Measurements from ENCODE around the gene SLC66A3. TPM values are rescaled to one million over a fixed set of nuclear protein-coding genes. Genes with fewer than 3 reads are reported as not detected.

The SLC66A3 gene
- total and polyA plus RNA-seq, 2 donors (not counting 1 experiment from before 2014, with no cell fraction given): 23.7 to 32.4 TPM

DNA sequence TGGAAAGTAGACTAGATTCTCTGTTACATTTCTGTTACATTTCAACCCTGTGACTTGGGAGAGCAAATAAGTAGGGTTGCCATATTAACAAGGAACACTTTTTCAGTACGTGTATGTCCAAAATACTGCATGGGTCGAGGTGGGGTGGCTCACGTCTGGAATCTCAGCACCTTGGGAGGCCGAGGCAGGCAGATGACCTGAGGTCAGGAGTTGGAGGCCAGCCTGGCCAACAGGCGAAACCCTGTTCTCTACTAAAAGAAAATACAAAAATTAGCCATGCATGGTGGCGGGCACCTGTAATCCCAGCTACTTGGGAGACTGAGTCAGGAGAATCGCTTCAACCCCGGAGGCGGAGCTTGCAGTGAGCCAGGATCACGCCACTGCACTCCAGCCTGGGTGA, 11.2 kb downstream of the SLC66A3 start:
- H3K4me3 ChIP-seq (ENCODE audit: control extremely low read depth in 1 of 5, extremely low read depth in 1 of 5, insufficient read depth in 1 of 5, low read depth in 2 of 5, low read length in 4 of 5): no peak overlapping the region
- no peak overlapping the region for H3K27ac ChIP-seq (ENCODE audit: low read length in 2 of 2)
- ATAC-seq (ENCODE audit: low read depth): no peak
- H3K9ac ChIP-seq (ENCODE audit: low read length): no peak overlapping the region
- no peaks in the 10 kb centered on the region for H3K4me1 Mint-ChIP-seq
- WGBS (ENCODE audit: insufficient coverage): 91% methylated on average over 8 of the region's 10 CpGs
- no peak overlapping the region for H2AFZ ChIP-seq (ENCODE audit: insufficient read depth, low read depth, low read length, poor library complexity, severe bottlenecking)
- H3K27me3 ChIP-seq (replicated peaks in 1 of 4; ENCODE audit: control extremely low read depth in 1 of 4, control insufficient read depth in 3 of 4, insufficient read depth in 4 of 4, low read length in 3 of 4): no peaks in the 10 kb centered on the region
- CTCF ChIA-PET: no interaction called here
- no peak overlapping the region for H3K4me3 Mint-ChIP-seq
- H3K9me3 Mint-ChIP-seq (ENCODE audit: insufficient read depth): no peaks in the 10 kb centered on the region
- POLR2A ChIA-PET: no interaction called here
- intact Hi-C loops (cut with micrococcal nuclease): no loop called here
- H4K20me1 ChIP-seq (ENCODE audit: control insufficient read depth, insufficient read depth, low read length, poor library complexity, severe bottlenecking): no peaks in the 10 kb centered on the region
- H3K79me2 ChIP-seq (ENCODE audit: control insufficient read depth, insufficient read depth, low read length): no peaks in the 10 kb centered on the region
- H3K27me3 Mint-ChIP-seq: no peaks in the 10 kb centered on the region
- peaks cover 0 to under 1% of the 10 kb centered on the region in 2 donors for H3K4me1 ChIP-seq (ENCODE audit: control insufficient read depth in 2 of 2, insufficient read depth in 2 of 2, low read length in 2 of 2)
- no peak for TF ChIP-seq EZH2 (IDR thresholded peaks at IDR 0.05; ENCODE audit: borderline replicate concordance, insufficient read depth, low read depth, low read length, poor library complexity, severe bottlenecking)
- TF ChIP-seq, protein P1, sequence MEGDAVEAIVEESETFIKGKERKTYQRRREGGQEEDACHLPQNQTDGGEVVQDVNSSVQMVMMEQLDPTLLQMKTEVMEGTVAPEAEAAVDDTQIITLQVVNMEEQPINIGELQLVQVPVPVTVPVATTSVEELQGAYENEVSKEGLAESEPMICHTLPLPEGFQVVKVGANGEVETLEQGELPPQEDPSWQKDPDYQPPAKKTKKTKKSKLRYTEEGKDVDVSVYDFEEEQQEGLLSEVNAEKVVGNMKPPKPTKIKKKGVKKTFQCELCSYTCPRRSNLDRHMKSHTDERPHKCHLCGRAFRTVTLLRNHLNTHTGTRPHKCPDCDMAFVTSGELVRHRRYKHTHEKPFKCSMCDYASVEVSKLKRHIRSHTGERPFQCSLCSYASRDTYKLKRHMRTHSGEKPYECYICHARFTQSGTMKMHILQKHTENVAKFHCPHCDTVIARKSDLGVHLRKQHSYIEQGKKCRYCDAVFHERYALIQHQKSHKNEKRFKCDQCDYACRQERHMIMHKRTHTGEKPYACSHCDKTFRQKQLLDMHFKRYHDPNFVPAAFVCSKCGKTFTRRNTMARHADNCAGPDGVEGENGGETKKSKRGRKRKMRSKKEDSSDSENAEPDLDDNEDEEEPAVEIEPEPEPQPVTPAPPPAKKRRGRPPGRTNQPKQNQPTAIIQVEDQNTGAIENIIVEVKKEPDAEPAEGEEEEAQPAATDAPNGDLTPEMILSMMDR (IDR thresholded peaks at IDR 0.05): no peak
- H3K27ac Mint-ChIP-seq: no peak overlapping the region
- no peak for DNase-seq
- no peaks in the 10 kb centered on the region for H3K9me3 ChIP-seq (ENCODE audit: control extremely low read depth in 1 of 3, control insufficient read depth in 2 of 3, insufficient read depth in 1 of 3, low read length in 2 of 3)
- no peak overlapping the region for H3K4me2 ChIP-seq (replicated peaks; ENCODE audit: low read depth, low read length, poor library complexity, severe bottlenecking)
- no peaks in the 10 kb centered on the region for H3K36me3 ChIP-seq (replicated peaks in 1 of 2; ENCODE audit: control extremely low read depth in 1 of 2, control insufficient read depth in 1 of 2, extremely low read depth in 1 of 2, insufficient read depth in 2 of 2, low read length in 1 of 2)

DNA sequence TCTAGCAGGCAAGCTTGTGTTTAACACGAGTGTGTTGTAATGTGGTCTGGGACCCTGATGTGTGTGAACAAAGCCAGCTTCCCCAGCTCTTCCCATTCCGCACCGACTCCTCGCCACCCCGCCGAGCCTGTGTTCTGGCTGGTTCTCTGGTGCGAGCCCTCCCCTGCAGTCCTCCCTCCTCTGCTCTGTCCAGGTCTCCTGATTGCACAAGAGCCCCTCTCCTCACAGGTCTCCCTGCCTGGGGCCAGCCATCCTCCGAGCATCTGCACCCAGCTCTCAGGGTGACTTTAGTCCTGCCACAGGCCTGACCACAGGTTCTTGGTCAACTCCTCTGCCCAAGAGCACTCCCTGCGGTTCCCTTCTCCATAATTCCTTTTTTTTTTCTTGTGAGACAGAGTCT, 13.2 kb downstream of the SLC66A3 start:
- no peak overlapping the region for H3K27ac ChIP-seq (ENCODE audit: low read length in 2 of 2)
- ChIA-PET POLR2A (no interaction called here), CTCF (interaction anchor here (0.7 kb wide), 1 partner anchor 33 kb away, joined by 3 read pairs; no protein-coding TSS in a partner anchor)
- ATAC-seq (ENCODE audit: low read depth) (no peak), DNase-seq (no peak)
- H3K9me3 ChIP-seq (ENCODE audit: control extremely low read depth in 1 of 3, control insufficient read depth in 2 of 3, insufficient read depth in 1 of 3, low read length in 2 of 3): no peaks in the 10 kb centered on the region
- H3K4me1 ChIP-seq (ENCODE audit: control insufficient read depth in 2 of 2, insufficient read depth in 2 of 2, low read length in 2 of 2): no peaks in the 10 kb centered on the region
- no peak overlapping the region for H3K4me3 Mint-ChIP-seq
- H3K27me3 ChIP-seq (replicated peaks in 1 of 4; ENCODE audit: control extremely low read depth in 1 of 4, control insufficient read depth in 3 of 4, insufficient read depth in 4 of 4, low read length in 3 of 4): no peaks in the 10 kb centered on the region
- H2AFZ ChIP-seq (ENCODE audit: insufficient read depth, low read depth, low read length, poor library complexity, severe bottlenecking): no peak overlapping the region
- no peak for TF ChIP-seq EZH2 (IDR thresholded peaks at IDR 0.05; ENCODE audit: borderline replicate concordance, insufficient read depth, low read depth, low read length, poor library complexity, severe bottlenecking)
- TF ChIP-seq, protein P1 (IDR thresholded peaks at IDR 0.05): no peak
- H3K27me3 Mint-ChIP-seq: no peaks in the 10 kb centered on the region
- no peaks in the 10 kb centered on the region for H3K4me1 Mint-ChIP-seq
- H3K79me2 ChIP-seq (ENCODE audit: control insufficient read depth, insufficient read depth, low read length): no peaks in the 10 kb centered on the region
- H4K20me1 ChIP-seq (ENCODE audit: control insufficient read depth, insufficient read depth, low read length, poor library complexity, severe bottlenecking): no peaks in the 10 kb centered on the region
- no peak overlapping the region for H3K4me3 ChIP-seq (ENCODE audit: control extremely low read depth in 1 of 5, extremely low read depth in 1 of 5, insufficient read depth in 1 of 5, low read depth in 2 of 5, low read length in 4 of 5)
- no peaks in the 10 kb centered on the region for H3K9me3 Mint-ChIP-seq (ENCODE audit: insufficient read depth)
- H3K36me3 ChIP-seq (replicated peaks in 1 of 2; ENCODE audit: control extremely low read depth in 1 of 2, control insufficient read depth in 1 of 2, extremely low read depth in 1 of 2, insufficient read depth in 2 of 2, low read length in 1 of 2): no peaks in the 10 kb centered on the region
- 98% methylated on average over 6 of the region's 9 CpGs for WGBS (ENCODE audit: insufficient coverage)
- H3K27ac Mint-ChIP-seq: no peak overlapping the region
- intact Hi-C loops (cut with micrococcal nuclease): no loop called here
- H3K9ac ChIP-seq (ENCODE audit: low read length): no peak overlapping the region
- H3K4me2 ChIP-seq (replicated peaks; ENCODE audit: low read depth, low read length, poor library complexity, severe bottlenecking): no peak overlapping the region

All from B cell (primary cell).